Measurements from ENCODE around the gene SLC35C1. TPM values are rescaled to one million over a fixed set of nuclear protein-coding genes. Genes with fewer than 3 reads are reported as not detected.

SLC35C1 gene
- total and polyA plus RNA-seq, 4 experiments from 2014 or later, result 18.6 to 21.5 (median 20.1) TPM

DNA sequence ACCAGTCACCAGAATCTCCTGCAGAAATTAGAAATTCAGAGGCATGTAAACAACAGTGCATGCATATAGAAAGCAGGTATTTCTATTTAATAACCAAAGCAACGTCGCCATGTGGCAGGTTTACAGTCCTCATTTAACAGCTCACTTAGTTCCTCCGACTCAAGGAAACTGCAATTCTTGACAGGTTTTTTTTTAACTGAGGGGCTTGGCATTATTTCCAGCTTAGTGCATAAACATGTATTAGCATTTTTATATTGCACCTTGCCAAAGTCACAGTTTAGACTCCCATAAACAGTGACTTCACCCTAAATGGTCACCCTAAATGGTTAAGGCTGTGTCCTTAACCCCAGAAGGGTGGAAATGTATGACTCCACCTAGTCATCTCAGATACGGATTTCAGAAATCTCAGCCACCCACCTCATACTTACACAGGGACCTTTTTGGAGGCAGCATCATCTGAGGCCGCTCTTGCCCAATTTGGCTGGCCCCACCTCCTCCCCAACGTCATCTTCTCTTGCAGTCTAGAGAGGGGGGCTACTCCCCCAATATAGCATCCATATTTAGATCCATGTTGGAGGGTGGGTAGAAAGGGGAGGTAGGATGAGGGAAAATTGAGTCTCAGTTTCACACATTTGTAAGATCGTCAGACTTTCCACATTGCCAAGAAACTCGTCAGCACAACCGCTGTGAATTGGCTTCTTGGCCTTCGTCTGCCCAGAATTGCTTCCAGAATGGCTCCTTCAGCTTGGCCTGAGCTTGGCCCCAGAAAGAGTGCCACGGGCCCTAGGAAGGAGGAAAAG lies 31.8 kb upstream of the SLC35C1 start:
- peak overlapping the region in 5 of 7 donors; percentile 25 to 81 (median 70) for H3K27ac Mint-ChIP-seq
- CTCF ChIA-PET (ENCODE audit: partially characterized antibody), result interaction anchor here (1.8 to 3.4 kb wide), 3 partner anchors 21 to 435 kb away, joined by 6 to 33 read pairs (median 28); no protein-coding TSS in a partner anchor
- Histone ChIP-seq H3K27me3 (ENCODE audit: insufficient read depth, low read length) (no peaks in the 10 kb centered on the region), H3K9me3 (ENCODE audit: control insufficient read depth in 1 of 2, low read length in 2 of 2) (no peaks in the 10 kb centered on the region), H3K4me3 (ENCODE audit: low read length in 2 of 2) (no peak overlapping the region), H3K4me1 (ENCODE audit: insufficient read depth, low read length) (peaks cover 22% of the 10 kb centered on the region), H3K36me3 (ENCODE audit: insufficient read depth, low read length) (no peaks in the 10 kb centered on the region), H3K27ac (ENCODE audit: low read depth, low read length) (peak overlapping the region; percentile 64)
- no peak for DNase-seq
- peak overlapping the region; percentile 29 to 95 (median 92) for H3K4me3 Mint-ChIP-seq
- H3K27me3 Mint-ChIP-seq, result peaks cover 0 to 3% of the 10 kb centered on the region in 2 donors
- H3K36me3 Mint-ChIP-seq, result peaks cover 0 to 1% of the 10 kb centered on the region in 2 donors
- H3K4me1 Mint-ChIP-seq, result peaks cover 9 to 28% (median 22%) of the 10 kb centered on the region in 4 donors
- POLR2A ChIA-PET (ENCODE audit: partially characterized antibody), result interaction anchor here (0.9 kb wide), 1 partner anchor 22 kb away, joined by 4 read pairs; no protein-coding TSS in a partner anchor
- intact Hi-C loops (cut with micrococcal nuclease), result loop anchor here (1.0 kb wide), 1 partner anchor 433 kb away; no protein-coding TSS in a partner anchor
- H3K9me3 Mint-ChIP-seq, result no peaks in the 10 kb centered on the region

DNA sequence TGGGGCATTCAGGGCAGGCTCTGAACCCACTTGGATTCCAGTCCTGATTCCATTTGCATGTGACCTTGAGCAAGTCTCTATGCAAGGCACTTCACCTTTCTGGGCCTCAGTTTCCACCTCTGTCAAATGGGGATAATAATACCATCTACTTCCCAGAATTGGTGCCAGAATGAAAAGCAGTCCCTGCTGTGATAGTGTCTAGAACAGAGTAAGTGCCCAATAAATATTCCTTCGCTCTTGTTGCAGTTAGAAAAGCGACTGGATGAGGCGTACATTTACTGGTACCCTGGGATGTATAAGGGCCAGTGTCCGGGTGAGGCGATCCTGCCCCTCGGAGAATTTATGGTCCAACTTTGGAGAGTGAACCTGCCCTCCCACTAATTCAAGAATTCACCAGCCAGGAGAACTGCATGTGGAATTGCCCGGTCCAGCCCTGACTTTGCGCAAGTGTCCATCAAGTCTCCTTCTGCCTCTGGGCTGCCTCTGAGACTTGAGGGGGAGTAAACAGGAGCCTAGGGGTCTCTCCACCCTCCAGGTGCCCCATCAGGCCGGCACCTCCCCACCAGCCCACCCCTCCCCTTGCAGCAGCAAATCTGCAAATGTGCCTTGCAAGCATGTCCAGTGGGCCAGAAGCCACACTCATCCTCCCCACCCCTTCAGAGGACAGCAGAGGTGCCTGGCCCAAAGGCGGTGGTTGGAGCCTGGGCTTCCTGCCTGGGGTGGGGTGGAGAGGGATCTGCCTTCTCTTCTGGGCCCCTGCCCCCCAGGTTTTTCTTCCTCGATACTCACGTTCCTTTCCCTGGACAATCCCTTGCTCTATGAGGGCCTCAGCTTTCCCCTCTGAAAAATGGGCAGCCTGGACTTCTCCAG lies 30.9 kb upstream of the SLC35C1 start:
- Histone ChIP-seq H3K36me3 (ENCODE audit: insufficient read depth, low read length) (no peaks in the 10 kb centered on the region), H3K9me3 (ENCODE audit: control insufficient read depth in 1 of 2, low read length in 2 of 2) (no peaks in the 10 kb centered on the region), H3K4me1 (ENCODE audit: insufficient read depth, low read length) (peaks cover 22% of the 10 kb centered on the region), H3K4me3 (ENCODE audit: low read length in 2 of 2) (no peak overlapping the region), H3K27ac (ENCODE audit: low read depth, low read length) (peak overlapping the region; percentile 64), H3K27me3 (ENCODE audit: insufficient read depth, low read length) (no peaks in the 10 kb centered on the region)
- Mint-ChIP-seq H3K9me3 (no peaks in the 10 kb centered on the region), H3K27me3 (no peaks in the 10 kb centered on the region), H3K36me3 (peaks cover 0 to 1% of the 10 kb centered on the region in 2 donors), H3K27ac (peak overlapping the region in 3 of 7 donors; percentile 30 to 84 (median 42)), H3K4me1 (peaks cover 9 to 28% (median 22%) of the 10 kb centered on the region in 4 donors), H3K4me3 (peak overlapping the region in 1 of 8 donors; percentile 17)
- ChIA-PET POLR2A (ENCODE audit: partially characterized antibody) (no interaction called here), CTCF (ENCODE audit: partially characterized antibody) (no interaction called here)
- intact Hi-C loops (cut with micrococcal nuclease), result no loop called here
- DNase-seq, result no peak

DNA sequence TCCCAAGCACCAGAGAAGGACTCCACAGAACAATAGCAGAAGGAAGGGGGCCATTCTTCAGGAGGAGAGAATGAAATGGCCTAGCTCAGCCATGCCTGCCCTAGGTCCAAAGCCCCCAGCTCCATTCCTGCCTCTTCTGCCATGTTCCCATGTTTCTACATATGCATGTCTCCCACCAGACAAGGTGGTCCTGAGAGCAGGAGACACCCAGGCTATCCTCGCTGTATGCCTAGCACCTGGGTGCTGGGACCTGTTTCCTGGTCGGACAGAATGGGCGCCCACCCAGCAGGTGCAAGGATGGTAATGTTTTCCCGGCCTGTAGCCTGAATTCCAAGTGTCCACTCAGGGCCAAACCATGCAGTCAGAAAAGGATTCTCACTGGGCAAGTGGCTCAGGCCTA lies 30.2 kb upstream of the SLC35C1 start:
- no peaks in the 10 kb centered on the region for H3K9me3 ChIP-seq (ENCODE audit: control insufficient read depth in 1 of 2, low read length in 2 of 2)
- intact Hi-C loops (cut with micrococcal nuclease), result no loop called here
- Mint-ChIP-seq H3K4me1 (peaks cover 9 to 28% (median 22%) of the 10 kb centered on the region in 4 donors), H3K27ac (peak overlapping the region in 3 of 7 donors; percentile 30 to 84 (median 42)), H3K36me3 (peaks cover 0 to 1% of the 10 kb centered on the region in 2 donors), H3K27me3 (peaks cover 0 to 2% of the 10 kb centered on the region in 2 donors), H3K4me3 (peak overlapping the region in 1 of 8 donors; percentile 17), H3K9me3 (no peaks in the 10 kb centered on the region)
- no peak for DNase-seq
- H3K4me1 ChIP-seq (ENCODE audit: insufficient read depth, low read length), result peaks cover 22% of the 10 kb centered on the region
- CTCF ChIA-PET (ENCODE audit: partially characterized antibody), result no interaction called here
- H3K27me3 ChIP-seq (ENCODE audit: insufficient read depth, low read length), result no peaks in the 10 kb centered on the region
- H3K27ac ChIP-seq (ENCODE audit: low read depth, low read length), result no peak overlapping the region
- H3K36me3 ChIP-seq (ENCODE audit: insufficient read depth, low read length), result no peaks in the 10 kb centered on the region
- H3K4me3 ChIP-seq (ENCODE audit: low read length in 2 of 2), result no peak overlapping the region
- POLR2A ChIA-PET (ENCODE audit: partially characterized antibody), result no interaction called here

DNA sequence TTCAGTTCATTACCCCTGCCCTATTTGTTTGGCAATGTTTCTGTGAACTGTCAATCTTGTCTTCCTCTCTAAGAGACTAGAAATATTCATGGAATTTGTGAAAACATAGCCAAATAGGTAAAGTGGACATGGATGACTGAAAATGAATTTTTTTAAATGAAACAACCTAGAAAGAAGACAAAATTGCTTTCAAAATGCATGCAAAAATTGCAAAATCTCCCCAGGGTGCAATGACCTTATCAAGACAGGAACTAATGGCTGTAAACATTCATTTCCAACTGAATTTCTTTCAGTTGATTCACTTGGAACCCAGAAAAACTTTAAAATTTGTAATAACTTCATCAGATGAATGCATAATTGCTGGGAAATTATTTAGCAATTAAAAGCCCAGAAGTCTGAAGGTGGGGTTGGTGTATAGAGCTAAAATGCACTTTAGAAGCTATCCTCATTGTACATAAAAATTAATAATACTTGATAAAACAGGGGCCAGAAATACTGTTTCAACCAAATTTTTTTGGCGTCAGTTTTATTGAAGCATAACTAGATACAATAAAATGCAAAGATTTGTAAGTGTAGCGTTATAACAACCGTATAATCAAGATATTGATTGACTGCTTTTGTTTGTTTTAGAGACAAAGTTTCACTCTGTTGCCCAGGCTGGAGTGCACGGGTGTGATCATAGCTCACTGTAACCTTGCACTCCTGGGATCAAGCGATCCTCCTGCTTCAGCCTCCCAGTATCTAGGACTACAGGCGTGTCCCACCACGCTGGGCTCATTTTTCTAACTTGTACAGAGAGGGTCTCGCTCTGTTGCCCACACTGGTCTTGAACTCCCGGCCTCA lies 27.6 kb upstream of the SLC35C1 start:
- no peaks in the 10 kb centered on the region for H3K9me3 Mint-ChIP-seq
- intact Hi-C loops (cut with micrococcal nuclease), result no loop called here
- H3K36me3 ChIP-seq (ENCODE audit: insufficient read depth, low read length), result no peaks in the 10 kb centered on the region
- H3K4me1 ChIP-seq (ENCODE audit: insufficient read depth, low read length), result peaks cover 18% of the 10 kb centered on the region
- H3K27ac ChIP-seq (ENCODE audit: low read depth, low read length), result no peak overlapping the region
- CTCF ChIA-PET (ENCODE audit: partially characterized antibody), result no interaction called here
- H3K9me3 ChIP-seq (ENCODE audit: control insufficient read depth in 1 of 2, low read length in 2 of 2), result no peaks in the 10 kb centered on the region
- H3K4me3 ChIP-seq (ENCODE audit: low read length in 2 of 2), result no peak overlapping the region
- peaks cover 6 to 13% (median 11%) of the 10 kb centered on the region in 4 donors for H3K4me1 Mint-ChIP-seq
- H3K27me3 ChIP-seq (ENCODE audit: insufficient read depth, low read length), result peaks cover 4% of the 10 kb centered on the region
- peak overlapping the region in 1 of 7 donors; percentile 51 for H3K27ac Mint-ChIP-seq
- no peak overlapping the region for H3K4me3 Mint-ChIP-seq
- DNase-seq, result no peak
- no peaks in the 10 kb centered on the region for H3K36me3 Mint-ChIP-seq
- POLR2A ChIA-PET (ENCODE audit: partially characterized antibody), result no interaction called here
- H3K27me3 Mint-ChIP-seq, result peaks cover 2 to 4% of the 10 kb centered on the region in 2 donors

DNA sequence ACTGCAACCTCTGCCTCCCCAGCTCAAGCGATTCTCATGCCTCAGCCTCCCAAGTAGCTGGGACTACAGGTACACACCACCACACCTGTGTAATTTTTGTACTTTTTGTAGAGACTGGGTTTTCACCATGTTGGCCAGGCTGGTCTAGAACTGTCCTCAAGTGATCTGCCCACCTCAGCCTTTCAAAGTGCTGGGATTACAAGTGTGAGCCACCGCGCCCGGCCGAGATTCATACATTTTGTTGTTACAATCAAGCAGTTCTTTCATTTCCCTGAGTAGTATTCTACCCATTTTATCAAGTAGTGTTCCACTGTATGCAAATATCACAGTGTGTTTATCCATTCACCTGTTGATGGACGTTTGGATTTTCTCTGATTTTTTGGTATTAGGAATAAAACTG lies 26.6 kb upstream of the SLC35C1 start:
- Mint-ChIP-seq H3K4me1 (peaks cover under 1 to 3% (median 2%) of the 10 kb centered on the region in 4 donors), H3K9me3 (no peaks in the 10 kb centered on the region), H3K27me3 (peaks cover 2 to 4% of the 10 kb centered on the region in 2 donors), H3K36me3 (no peaks in the 10 kb centered on the region), H3K4me3 (no peak overlapping the region), H3K27ac (no peak overlapping the region)
- Histone ChIP-seq H3K4me1 (ENCODE audit: insufficient read depth, low read length) (peaks cover 8% of the 10 kb centered on the region), H3K36me3 (ENCODE audit: insufficient read depth, low read length) (no peaks in the 10 kb centered on the region), H3K27ac (ENCODE audit: low read depth, low read length) (no peak overlapping the region), H3K27me3 (ENCODE audit: insufficient read depth, low read length) (peaks cover 4% of the 10 kb centered on the region), H3K9me3 (ENCODE audit: control insufficient read depth in 1 of 2, low read length in 2 of 2) (no peaks in the 10 kb centered on the region), H3K4me3 (ENCODE audit: low read length in 2 of 2) (no peak overlapping the region)
- no peak for DNase-seq
- intact Hi-C loops (cut with micrococcal nuclease), result no loop called here
- ChIA-PET CTCF (ENCODE audit: partially characterized antibody) (no interaction called here), POLR2A (ENCODE audit: partially characterized antibody) (no interaction called here)

DNA sequence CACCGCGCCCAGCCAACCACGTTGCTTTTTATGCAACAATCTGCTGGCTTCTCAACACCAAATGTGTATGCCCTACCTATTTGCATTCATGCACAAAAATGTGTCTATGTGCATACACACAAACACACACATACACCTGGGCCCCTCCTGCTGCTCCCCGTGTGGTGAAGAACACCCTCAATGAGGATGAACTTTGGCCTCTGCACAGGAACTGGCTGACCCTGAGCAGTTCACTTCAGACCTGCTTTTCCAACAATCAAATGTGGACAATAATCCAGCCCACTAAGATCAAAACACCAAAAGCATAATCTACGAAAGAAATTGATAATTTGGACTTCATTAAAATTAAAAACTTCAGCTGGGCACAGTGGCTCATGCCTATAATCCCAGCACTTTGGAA lies 25.3 kb upstream of the SLC35C1 start:
- Histone ChIP-seq H3K27ac (ENCODE audit: low read depth, low read length) (no peak overlapping the region), H3K9me3 (ENCODE audit: control insufficient read depth in 1 of 2, low read length in 2 of 2) (no peaks in the 10 kb centered on the region), H3K4me3 (ENCODE audit: low read length in 2 of 2) (no peak overlapping the region), H3K4me1 (ENCODE audit: insufficient read depth, low read length) (no peaks in the 10 kb centered on the region), H3K36me3 (ENCODE audit: insufficient read depth, low read length) (no peaks in the 10 kb centered on the region), H3K27me3 (ENCODE audit: insufficient read depth, low read length) (peaks cover 4% of the 10 kb centered on the region)
- Mint-ChIP-seq H3K4me3 (no peak overlapping the region), H3K4me1 (no peaks in the 10 kb centered on the region), H3K27me3 (peaks cover 5 to 7% of the 10 kb centered on the region in 2 donors), H3K27ac (no peak overlapping the region), H3K36me3 (no peaks in the 10 kb centered on the region), H3K9me3 (peaks cover 0 to 4% (median 0%) of the 10 kb centered on the region in 8 donors)
- CTCF ChIA-PET (ENCODE audit: partially characterized antibody), result interaction anchor here (1.8 kb wide), 1 partner anchor 8 kb away, joined by 8 read pairs; no protein-coding TSS in a partner anchor
- POLR2A ChIA-PET (ENCODE audit: partially characterized antibody), result no interaction called here
- intact Hi-C loops (cut with micrococcal nuclease), result no loop called here
- no peak for DNase-seq

All from CD4-positive, alpha-beta memory T cell (primary cell).